H9 (cell line): ENCODE results near the gene P3H3. TPM values are rescaled to one million over a fixed set of nuclear protein-coding genes. Genes with fewer than 3 reads are reported as not detected.

Experiments
- DNase-seq: peaks from one replicate; pipeline ENCODE4 v3.0.0-alpha.2; 2017
- H2AFZ ChIP-seq: one replicate; pipeline ENCODE4 v1.6.1; 2013; ENCODE audit warnings: mild to moderate bottlenecking, low read length, control low read depth, moderate library complexity
- H2AK5ac ChIP-seq: 2 replicates; pipeline ENCODE4 v1.6.1; 2013; ENCODE audit warnings: low read length, control low read depth, mixed read lengths; ENCODE audit not compliant: insufficient read length
- H2BK120ac ChIP-seq: one replicate; pipeline ENCODE4 v1.6.1; 2013; ENCODE audit warnings: low read depth, mild to moderate bottlenecking, low read length, control low read depth, inconsistent platforms; ENCODE audit not compliant: poor library complexity, severe bottlenecking
- H2BK12ac ChIP-seq: 2 replicates; pipeline ENCODE4 v1.6.1; 2013; ENCODE audit warnings: low read length, control low read depth, mixed read lengths, low read depth; ENCODE audit not compliant: insufficient read length
- H2BK15ac ChIP-seq: 2 replicates; pipeline ENCODE4 v1.6.1; 2013; ENCODE audit warnings: low read depth, low read length, control low read depth
- H2BK20ac ChIP-seq: one replicate; pipeline ENCODE4 v1.6.1; 2013; ENCODE audit warnings: low read depth, mild to moderate bottlenecking, low read length, control low read depth, inconsistent platforms; ENCODE audit not compliant: poor library complexity, severe bottlenecking
- H2BK5ac ChIP-seq: 2 replicates; pipeline ENCODE4 v1.6.1; 2013; ENCODE audit warnings: low read length, control low read depth, mixed read lengths; ENCODE audit not compliant: insufficient read length
- H3K14ac ChIP-seq: 2 replicates; pipeline ENCODE4 v1.6.1; 2013; ENCODE audit warnings: low read length, control low read depth; ENCODE audit not compliant: insufficient read depth
- H3K18ac ChIP-seq: 2 replicates; pipeline ENCODE4 v1.6.1; 2013; ENCODE audit warnings: low read depth, mild to moderate bottlenecking, mixed read lengths, low read length, control low read depth; ENCODE audit not compliant: insufficient read length
- H3K23ac ChIP-seq: 2 replicates; pipeline ENCODE4 v1.6.1; 2013; ENCODE audit warnings: low read length, control low read depth, mixed read lengths, low read depth; ENCODE audit not compliant: insufficient read length
- H3K23me2 ChIP-seq: 2 replicates; pipeline ENCODE4 v1.6.1; 2013; ENCODE audit warnings: low read depth, mild to moderate bottlenecking, mixed read lengths, low read length, control low read depth; ENCODE audit not compliant: insufficient read length, poor library complexity, severe bottlenecking
- H3K27ac ChIP-seq: 2 replicates; pipeline ENCODE4 v1.5.1; 2013; ENCODE audit warnings: low read length, control low read depth, mixed read lengths, low read depth; ENCODE audit not compliant: insufficient read length
- H3K27me3 ChIP-seq: 2 replicates; pipeline ENCODE4 v1.6.1; 2013; ENCODE audit warnings: low read length, control low read depth, inconsistent platforms; ENCODE audit not compliant: insufficient read depth
- H3K4ac ChIP-seq: 2 replicates; pipeline ENCODE4 v1.6.1; 2013; ENCODE audit warnings: low read depth, mild to moderate bottlenecking, control low read depth, inconsistent platforms, low read length, moderate library complexity
- H3K4me1 ChIP-seq: 2 replicates; pipeline ENCODE4 v1.6.1; 2013; ENCODE audit warnings: low read length, control low read depth, inconsistent platforms; ENCODE audit not compliant: insufficient read depth
- H3K4me2 ChIP-seq: 2 replicates; pipeline ENCODE4 v1.6.1; 2013; ENCODE audit warnings: low read length, control low read depth, mixed read lengths; ENCODE audit not compliant: insufficient read length, insufficient read depth
- H3K56ac ChIP-seq: 2 replicates; pipeline ENCODE4 v1.6.1; 2013; ENCODE audit warnings: low read depth, mild to moderate bottlenecking, mixed read lengths, low read length, control low read depth; ENCODE audit not compliant: insufficient read length
- H3K79me1 ChIP-seq: 2 replicates; pipeline ENCODE4 v1.6.1; 2013; ENCODE audit warnings: low read depth, mild to moderate bottlenecking, moderate library complexity, low read length, control low read depth, inconsistent platforms; ENCODE audit not compliant: insufficient read depth, poor library complexity, severe bottlenecking
- H3K79me2 ChIP-seq: 2 replicates; pipeline ENCODE4 v1.6.1; 2013; ENCODE audit warnings: low read length, control low read depth, inconsistent platforms; ENCODE audit not compliant: insufficient read depth
- H3K9ac ChIP-seq: 2 replicates; pipeline ENCODE4 v1.6.1; 2013; ENCODE audit warnings: low read length, control low read depth, mixed read lengths; ENCODE audit not compliant: insufficient read length; ENCODE audit errors: extremely low read depth
- H3K9me3 ChIP-seq: one replicate; pipeline ENCODE4 v1.6.1; 2013; ENCODE audit warnings: low read depth, low read length, inconsistent platforms; ENCODE audit not compliant: control insufficient read depth
- H3T11ph ChIP-seq: one replicate; pipeline ENCODE4 v1.6.1; 2013; ENCODE audit warnings: mild to moderate bottlenecking, low read length, control low read depth, inconsistent platforms
- H4K20me1 ChIP-seq: one replicate; pipeline ENCODE4 v1.6.1; 2013; ENCODE audit not compliant: control insufficient read depth, insufficient read length, insufficient read depth
- H4K5ac ChIP-seq: 2 replicates; pipeline ENCODE4 v1.6.1; 2013; ENCODE audit warnings: low read depth, mild to moderate bottlenecking, mixed read lengths, low read length, control low read depth; ENCODE audit not compliant: insufficient read length
- H4K8ac ChIP-seq: replicated peaks from 2 replicates; pipeline ENCODE4 v1.6.1; 2013; ENCODE audit warnings: low read length, control low read depth, mixed read lengths, low read depth; ENCODE audit not compliant: insufficient read length
- H4K91ac ChIP-seq: 2 replicates; pipeline ENCODE4 v1.6.1; 2013; ENCODE audit warnings: low read depth, mild to moderate bottlenecking, moderate library complexity, mixed read lengths, low read length, control low read depth; ENCODE audit not compliant: insufficient read length
- H3K27ac Mint-ChIP-seq, 3 experiments: 2 replicates in 2 of 3; 3 replicates in 1 of 3; pipeline ENCODE4 v1.8.0; 2020 to 2021; ENCODE audit warnings: mixed read lengths in 3 of 3, mild to moderate bottlenecking in 1 of 3, moderate library complexity in 1 of 3
- H3K27me3 Mint-ChIP-seq: 2 replicates; pipeline ENCODE4 v1.8.0; 2021; ENCODE audit warnings: low read depth, mild to moderate bottlenecking, moderate library complexity, mixed read lengths
- H3K36me3 Mint-ChIP-seq, 3 experiments: 2 replicates in 2 of 3; 3 replicates in 1 of 3; pipeline ENCODE4 v1.8.0; 2020 to 2021; ENCODE audit warnings: low read depth in 3 of 3, mixed read lengths in 3 of 3; ENCODE audit not compliant: insufficient read depth in 1 of 3
- H3K4me1 Mint-ChIP-seq, 2 experiments: 2 replicates each; pipeline ENCODE4 v1.8.0; 2020; ENCODE audit warnings: mixed read lengths in 2 of 2
- H3K4me3 Mint-ChIP-seq, 2 experiments: 2 replicates in 1 of 2; 3 replicates in 1 of 2; pipeline ENCODE4 v1.8.0; 2020 to 2021; ENCODE audit warnings: mild to moderate bottlenecking in 2 of 2, mixed read lengths in 2 of 2, moderate library complexity in 1 of 2
- H3K9me3 Mint-ChIP-seq, 2 experiments: 2 replicates in 1 of 2; 3 replicates in 1 of 2; pipeline ENCODE4 v1.8.0; 2020; ENCODE audit warnings: mild to moderate bottlenecking in 2 of 2, mixed read lengths in 2 of 2, moderate library complexity in 1 of 2
- CTCF ChIP-seq: fragments of 200-600 bp; sonication (generic); conservative IDR thresholded peaks from 3 replicates; pipeline ENCODE4 v1.8.0; 2021; ENCODE audit warnings: antibody characterized with exemption, mild to moderate bottlenecking
- WGBS: extraction: QIAGEN DNeasy Blood & Tissue Kit; methylation state at CpG from one replicate; pipeline ENCODE4 v1.1.7; 2013; ENCODE audit warnings: missing lambda C conversion rate, low lambda C conversion rate, mixed read lengths; ENCODE audit not compliant: insufficient read length; ENCODE audit errors: extremely low coverage; 5-methylcytosine and 5-hydroxymethylcytosine counted together
- total RNA-seq: library from RNA; stranded (reverse); gene quantifications from 2 replicates; pipeline ENCODE4 v1.2.1, GENCODE V29; 2021

The P3H3 gene
- total RNA-seq, 1 experiment from 2014 or later: 55.0 TPM

GRCh38 chr12:6790496-6791150, 37.6 kb upstream of the P3H3 start:
- Histone ChIP-seq H3K27ac (no peak overlapping the region), H2BK15ac (no peak overlapping the region), H2BK120ac (no peak overlapping the region), H4K20me1 (no peaks in the 10 kb centered on the region), H2BK12ac (no peak overlapping the region), H3K4ac (no peak overlapping the region), H3K9me3 (no peaks in the 10 kb centered on the region), H3K18ac (no peak overlapping the region), H4K91ac (no peak overlapping the region), H3K9ac (no peak overlapping the region), H3K27me3 (no peaks in the 10 kb centered on the region; the same call in 1 of the 2 replicates), H3K4me1 (peaks cover 5% of the 10 kb centered on the region; the same call in 1 of the 2 replicates), H3T11ph (no peak overlapping the region), H3K79me1 (no peaks in the 10 kb centered on the region), H3K23me2 (no peaks in the 10 kb centered on the region), H2BK20ac (no peak overlapping the region), H3K56ac (no peak overlapping the region), H4K8ac (no peak overlapping the region), H3K4me2 (no peak overlapping the region), H2BK5ac (no peak overlapping the region), H3K14ac (no peak overlapping the region), H2AK5ac (no peak overlapping the region), H4K5ac (no peak overlapping the region), H3K23ac (no peak overlapping the region), H2AFZ (no peak overlapping the region), H3K79me2 (no peaks in the 10 kb centered on the region)
- no peaks in the 10 kb centered on the region; a peak in 1 of 7 replicates for H3K36me3 Mint-ChIP-seq
- no CpG with 5 or more reads among the region's 12 CpGs for WGBS
- no peak for DNase-seq
- TF ChIP-seq CTCF: no peak
- peaks cover 29 to 34% of the 10 kb centered on the region in 2 experiments for H3K4me1 Mint-ChIP-seq
- H3K27ac Mint-ChIP-seq: no peak overlapping the region
- no peak overlapping the region for H3K4me3 Mint-ChIP-seq
- no peaks in the 10 kb centered on the region for H3K9me3 Mint-ChIP-seq
- peaks cover 29% of the 10 kb centered on the region for H3K27me3 Mint-ChIP-seq
